Nephron (organoid): ENCODE measurements around the gene GAK.

ENCODE experiments used
- H3K27ac Mint-ChIP-seq, 3 experiments: 2 replicates each; pipeline ENCODE4 v1.8.0; 2020; ENCODE audit warnings: mixed read lengths in 3 of 3, mild to moderate bottlenecking in 2 of 3, moderate library complexity in 1 of 3
- H3K27me3 Mint-ChIP-seq: 2 replicates; pipeline ENCODE4 v1.8.0; 2021; ENCODE audit warnings: low read depth, mild to moderate bottlenecking, moderate library complexity, mixed read lengths
- H3K36me3 Mint-ChIP-seq: 2 replicates; pipeline ENCODE4 v1.8.0; 2020; ENCODE audit warnings: low read depth, mixed read lengths
- H3K4me1 Mint-ChIP-seq: 2 replicates; pipeline ENCODE4 v1.8.0; 2020; ENCODE audit warnings: mixed read lengths
- H3K4me3 Mint-ChIP-seq, 3 experiments: 2 replicates each; pipeline ENCODE4 v1.8.0; 2020; ENCODE audit warnings: mild to moderate bottlenecking in 3 of 3, mixed read lengths in 3 of 3, moderate library complexity in 2 of 3
- H3K9me3 Mint-ChIP-seq: 2 replicates; pipeline ENCODE4 v1.8.0; 2020; ENCODE audit warnings: mixed read lengths
- TF ChIP-seq, protein P1 (sequence below), 3 experiments: fragments of 200-600 bp; sonication (generic); IDR thresholded peaks; one replicate each; pipeline ENCODE4 v1.5.0; 2021; ENCODE audit warnings: antibody characterized with exemption in 3 of 3; ENCODE audit not compliant: unreplicated experiment in 3 of 3

Gene GAK

DNA sequence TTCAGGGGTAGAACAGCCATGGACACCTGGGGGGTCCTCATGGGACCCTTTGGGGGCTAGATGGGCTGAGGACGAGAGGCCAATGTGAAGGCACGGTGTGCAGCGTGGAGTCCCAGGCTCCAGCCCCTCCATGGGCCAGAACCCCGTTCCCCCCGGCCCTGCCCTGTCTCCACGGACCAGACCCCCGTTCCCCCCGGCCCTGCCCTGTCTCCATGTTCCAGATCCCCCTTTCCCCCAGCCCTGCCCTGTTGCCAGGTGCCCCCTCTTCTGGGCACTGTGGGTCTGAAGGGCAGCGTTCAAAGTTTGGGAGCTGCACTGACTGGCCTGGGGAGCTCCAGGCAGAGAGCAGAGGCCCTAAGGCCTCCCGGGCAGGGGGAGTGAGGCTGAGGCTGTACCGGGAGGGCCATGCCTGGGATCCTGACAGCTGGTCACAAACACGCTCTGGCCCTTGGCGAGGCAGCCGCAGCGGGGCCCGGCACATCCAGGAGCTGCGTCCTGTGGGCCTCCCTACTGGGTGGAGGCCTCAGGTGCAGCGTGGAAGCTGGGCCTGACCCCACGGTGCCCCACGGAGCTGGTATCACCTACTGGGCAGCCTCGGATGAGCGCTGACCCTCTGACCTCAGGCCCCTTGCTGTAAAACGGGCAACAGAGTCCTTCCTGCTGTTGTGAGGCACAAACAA is 32.4 kb upstream of the GAK start:
- Mint-ChIP-seq H3K4me1 (no peaks in the 10 kb centered on the region), H3K36me3 (no peaks in the 10 kb centered on the region), H3K27me3 (peaks cover 4% of the 10 kb centered on the region), H3K27ac (no peak overlapping the region), H3K9me3 (no peaks in the 10 kb centered on the region), H3K4me3 (no peak overlapping the region)
- TF ChIP-seq, protein P1, sequence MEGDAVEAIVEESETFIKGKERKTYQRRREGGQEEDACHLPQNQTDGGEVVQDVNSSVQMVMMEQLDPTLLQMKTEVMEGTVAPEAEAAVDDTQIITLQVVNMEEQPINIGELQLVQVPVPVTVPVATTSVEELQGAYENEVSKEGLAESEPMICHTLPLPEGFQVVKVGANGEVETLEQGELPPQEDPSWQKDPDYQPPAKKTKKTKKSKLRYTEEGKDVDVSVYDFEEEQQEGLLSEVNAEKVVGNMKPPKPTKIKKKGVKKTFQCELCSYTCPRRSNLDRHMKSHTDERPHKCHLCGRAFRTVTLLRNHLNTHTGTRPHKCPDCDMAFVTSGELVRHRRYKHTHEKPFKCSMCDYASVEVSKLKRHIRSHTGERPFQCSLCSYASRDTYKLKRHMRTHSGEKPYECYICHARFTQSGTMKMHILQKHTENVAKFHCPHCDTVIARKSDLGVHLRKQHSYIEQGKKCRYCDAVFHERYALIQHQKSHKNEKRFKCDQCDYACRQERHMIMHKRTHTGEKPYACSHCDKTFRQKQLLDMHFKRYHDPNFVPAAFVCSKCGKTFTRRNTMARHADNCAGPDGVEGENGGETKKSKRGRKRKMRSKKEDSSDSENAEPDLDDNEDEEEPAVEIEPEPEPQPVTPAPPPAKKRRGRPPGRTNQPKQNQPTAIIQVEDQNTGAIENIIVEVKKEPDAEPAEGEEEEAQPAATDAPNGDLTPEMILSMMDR (IDR thresholded peaks at IDR 0.05; ENCODE audit: unreplicated experiment in 3 of 3), result no peak

DNA sequence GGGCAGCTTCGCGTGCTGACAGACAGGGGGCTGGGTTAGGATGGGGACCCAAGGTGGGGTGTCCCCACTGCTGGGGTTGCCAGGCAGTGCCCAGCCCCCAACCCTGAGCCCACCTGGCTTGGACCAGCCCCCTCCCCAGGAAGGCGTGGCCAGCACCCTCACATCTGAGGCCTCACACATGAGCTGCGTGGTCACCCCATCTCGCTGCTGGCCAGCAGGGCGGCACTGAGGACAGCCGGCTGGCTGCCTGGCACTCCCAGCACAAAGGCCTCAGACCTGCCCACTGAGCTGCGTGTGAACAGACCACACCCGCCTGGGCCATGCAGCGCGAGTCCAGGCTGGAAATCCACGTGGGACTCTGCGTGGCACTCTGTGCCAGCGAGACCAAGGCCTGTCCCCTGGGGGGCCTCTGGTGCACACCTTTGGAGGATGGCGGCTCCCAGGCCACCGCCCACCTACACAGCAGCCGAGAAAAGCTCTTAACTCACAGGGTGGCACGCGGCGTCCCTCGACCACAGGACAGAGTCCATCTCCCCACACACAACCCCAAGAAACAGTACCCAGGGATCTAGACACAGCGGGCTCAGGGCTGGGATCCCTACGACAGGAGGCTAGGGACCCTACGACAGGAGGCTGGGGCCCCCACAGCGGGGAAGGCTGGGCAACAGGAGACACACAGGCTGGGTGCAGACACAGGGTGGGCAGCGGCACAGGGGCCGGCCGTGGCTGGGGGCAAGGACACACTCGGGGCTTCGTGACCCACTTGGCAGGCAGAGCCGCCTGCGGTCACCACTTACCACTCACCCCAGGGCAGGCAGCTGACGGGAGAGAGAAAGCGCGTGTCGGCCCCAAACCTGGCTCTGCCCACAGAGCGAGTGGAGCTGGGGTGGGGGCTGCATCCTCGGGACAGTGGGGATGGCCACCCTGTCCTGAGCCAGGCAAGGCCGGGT is 31.4 kb upstream of the GAK start:
- Mint-ChIP-seq H3K4me3 (no peak overlapping the region), H3K9me3 (no peaks in the 10 kb centered on the region), H3K36me3 (no peaks in the 10 kb centered on the region), H3K27me3 (no peaks in the 10 kb centered on the region), H3K27ac (no peak overlapping the region), H3K4me1 (no peaks in the 10 kb centered on the region)
- TF ChIP-seq, protein P1 (IDR thresholded peaks at IDR 0.05; ENCODE audit: unreplicated experiment in 3 of 3), result no peak

DNA sequence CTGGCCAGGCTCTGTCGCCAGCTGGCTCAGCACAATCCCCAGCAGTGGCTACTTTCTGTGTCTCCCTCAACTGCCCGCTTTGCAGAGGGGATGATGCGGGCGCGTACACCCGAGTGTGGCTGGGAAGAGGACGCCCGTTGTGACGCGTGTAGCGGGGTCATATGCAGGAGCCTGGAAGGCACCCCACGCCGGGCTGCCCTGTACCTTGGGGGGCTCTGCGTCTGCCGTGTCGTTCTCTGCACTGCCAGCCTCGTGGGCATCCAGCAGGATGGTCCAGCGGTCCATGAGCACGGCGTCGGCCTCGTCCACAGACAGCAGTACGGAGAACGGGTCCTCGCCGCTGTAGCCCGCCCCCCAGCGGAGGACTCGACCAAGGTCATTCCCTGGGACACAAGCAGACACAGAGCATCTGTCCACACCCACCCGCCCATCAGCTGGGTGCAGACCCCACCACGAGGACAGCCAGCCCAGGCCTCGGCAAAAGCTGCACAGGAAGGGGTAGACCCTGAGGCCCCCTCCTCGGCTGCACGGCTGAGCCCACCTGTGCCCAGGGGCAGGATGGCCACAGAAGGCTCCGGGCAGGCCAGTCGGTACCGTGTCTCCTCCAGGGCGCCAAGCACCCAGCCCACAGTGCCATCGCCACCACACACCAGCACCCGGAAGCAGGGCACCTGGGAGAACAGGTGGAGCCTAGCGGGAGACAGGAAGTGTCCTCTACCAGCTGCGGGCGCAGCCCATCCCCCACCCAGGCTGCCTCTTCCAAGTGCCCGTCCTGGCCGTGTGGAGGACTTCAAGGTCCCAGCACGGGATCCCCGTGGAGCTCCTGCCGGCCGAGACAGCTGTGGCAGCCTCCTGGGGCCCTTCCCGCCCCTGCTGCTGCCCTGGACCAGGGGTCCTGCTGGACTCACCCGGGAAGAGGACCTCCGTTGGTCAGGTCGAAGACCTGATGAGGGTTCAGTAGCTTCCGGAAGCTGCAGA is 30.4 kb upstream of the GAK start:
- TF ChIP-seq, protein P1 (IDR thresholded peaks at IDR 0.05; ENCODE audit: unreplicated experiment in 3 of 3), result no peak
- Mint-ChIP-seq H3K27ac (no peak overlapping the region), H3K4me3 (no peak overlapping the region), H3K9me3 (no peaks in the 10 kb centered on the region), H3K27me3 (no peaks in the 10 kb centered on the region), H3K4me1 (no peaks in the 10 kb centered on the region), H3K36me3 (no peaks in the 10 kb centered on the region)

DNA sequence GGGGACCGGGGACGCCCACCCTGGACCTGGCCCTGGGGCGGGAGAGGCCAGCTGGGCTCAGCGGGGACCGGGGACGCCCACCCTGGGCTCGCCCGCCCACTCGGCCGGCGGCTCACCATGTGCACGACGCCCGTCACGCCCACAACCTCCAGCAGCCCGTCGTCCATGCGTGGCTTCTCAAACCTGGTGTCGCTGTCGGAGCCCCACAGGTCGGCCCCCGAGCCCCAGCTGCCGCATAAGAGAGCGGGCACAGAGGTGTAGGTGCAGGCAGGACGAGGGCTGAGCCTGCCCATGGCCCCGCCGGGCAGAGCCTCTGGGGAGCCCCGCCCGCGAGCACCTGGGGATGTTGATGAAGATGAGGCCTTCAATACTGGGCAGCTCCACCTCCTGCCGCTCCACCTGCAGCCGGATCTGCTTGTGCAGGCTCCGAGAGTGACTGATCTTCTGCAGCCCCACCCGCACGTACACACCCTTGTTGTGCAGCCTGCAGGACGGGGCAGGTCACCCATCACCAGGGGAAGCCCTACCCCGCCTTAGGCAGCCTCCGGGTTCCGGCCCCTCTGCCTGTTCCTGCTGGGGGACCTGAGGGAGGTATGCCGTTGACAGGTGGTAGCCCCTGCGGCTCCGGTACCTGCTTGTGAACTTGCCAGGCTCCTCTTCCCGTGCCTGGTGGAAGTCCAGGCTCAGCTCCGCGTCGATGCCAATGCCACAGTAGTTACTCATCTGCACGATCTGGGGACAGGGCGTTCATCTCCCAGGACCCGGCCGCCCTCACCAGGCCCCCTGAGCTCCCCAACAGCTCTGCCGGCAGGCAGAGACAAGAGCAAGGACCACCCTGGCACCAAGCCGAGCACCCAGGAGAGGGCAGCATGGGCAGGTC is 29.5 kb upstream of the GAK start:
- TF ChIP-seq, protein P1 (IDR thresholded peaks at IDR 0.05; ENCODE audit: unreplicated experiment in 3 of 3), result no peak
- Mint-ChIP-seq H3K27ac (no peak overlapping the region), H3K27me3 (no peaks in the 10 kb centered on the region), H3K4me1 (no peaks in the 10 kb centered on the region), H3K36me3 (peaks cover 2% of the 10 kb centered on the region), H3K4me3 (no peak overlapping the region), H3K9me3 (no peaks in the 10 kb centered on the region)
